HepG2 (cell line): Measurements from ENCODE around the gene SLC25A10. TPM values are rescaled to one million over a fixed set of nuclear protein-coding genes. Genes with fewer than 3 reads are reported as not detected.

ENCODE experiments used
- ADNP ChIP-seq: sonication (generic); formaldehyde crosslinking; IDR thresholded peaks from 2 replicates; pipeline ENCODE4 v1.4.0; 2020; ENCODE audit warnings: missing genetic modification reagents
- ATF4 ChIP-seq, 2 experiments: fragments of 450-650 bp in 1 of 2; sonication (generic) in 1 of 2; formaldehyde crosslinking; IDR thresholded peaks; 2 replicates each; pipeline versions ENCODE4 v1.5.0 to v1.8.0; 2020 to 2022; ENCODE audit warnings: mild to moderate bottlenecking in 1 of 2, missing genetic modification reagents in 1 of 2
- CCDC6 ChIP-seq: sonication (generic); formaldehyde crosslinking; IDR thresholded peaks from 2 replicates; pipeline ENCODE4 v1.8.1; 2022; ENCODE audit warnings: mild to moderate bottlenecking, missing genetic modification reagents, moderate library complexity
- CERS6 ChIP-seq: sonication (generic); formaldehyde crosslinking; IDR thresholded peaks from 2 replicates; pipeline ENCODE4 v1.5.0; 2020; ENCODE audit warnings: missing genetic modification reagents
- DNMT3B ChIP-seq: conservative IDR thresholded peaks from 2 replicates; pipeline ENCODE4 v1.6.1; 2016; ENCODE audit warnings: missing biosample characterization, control low read depth
- FLYWCH1 ChIP-seq: sonication (generic); formaldehyde crosslinking; IDR thresholded peaks from 2 replicates; pipeline ENCODE4 v1.8.1; 2023; ENCODE audit warnings: mild to moderate bottlenecking, missing genetic modification reagents
- FOXA1 ChIP-seq, 2 experiments: fragments of 450-650 bp in 1 of 2; sonication (generic) in 1 of 2; formaldehyde crosslinking in 1 of 2; IDR thresholded peaks; 2 replicates each; pipeline versions ENCODE4 v1.4.0 to v1.6.1; 2016 to 2020; ENCODE audit warnings: missing genetic modification reagents in 1 of 2
- GATAD1 ChIP-seq: IDR thresholded peaks from 2 replicates; pipeline ENCODE4 v1.6.1; 2016; ENCODE audit warnings: missing genetic modification reagents, missing compliant biosample characterization
- GPBP1L1 ChIP-seq: sonication (generic); formaldehyde crosslinking; IDR thresholded peaks from 2 replicates; pipeline ENCODE4 v1.5.0; 2020; ENCODE audit warnings: mild to moderate bottlenecking, missing genetic modification reagents
- IRF9 ChIP-seq: sonication (generic); formaldehyde crosslinking; IDR thresholded peaks from 2 replicates; pipeline ENCODE4 v1.8.0; 2022; ENCODE audit warnings: missing genetic modification reagents, mild to moderate bottlenecking, borderline replicate concordance
- KDM1A ChIP-seq: IDR thresholded peaks from 2 replicates; pipeline ENCODE4 v1.6.1; 2016; ENCODE audit warnings: missing compliant biosample characterization
- KDM3A ChIP-seq: IDR thresholded peaks from 2 replicates; pipeline ENCODE4 v1.6.1; 2018; ENCODE audit warnings: low read depth, missing compliant biosample characterization
- MAF1 ChIP-seq: sonication (generic); formaldehyde crosslinking; IDR thresholded peaks from 2 replicates; pipeline ENCODE4 v1.5.0; 2020; ENCODE audit warnings: missing genetic modification reagents, borderline replicate concordance
- PHF8 ChIP-seq: sonication (generic); formaldehyde crosslinking; IDR thresholded peaks from 2 replicates; pipeline ENCODE4 v1.5.0; 2020; ENCODE audit warnings: missing genetic modification reagents
- RBFOX2 ChIP-seq: fragments of 200-400 bp; formaldehyde crosslinking; IDR thresholded peaks from 2 replicates; pipeline ENCODE4 v1.6.1; 2017; ENCODE audit warnings: low read depth, mild to moderate bottlenecking, low read length
- SMYD3 ChIP-seq: sonication (generic); formaldehyde crosslinking; IDR thresholded peaks from 2 replicates; pipeline ENCODE4 v1.8.1; 2023; ENCODE audit warnings: mild to moderate bottlenecking, missing genetic modification reagents
- TBX2 ChIP-seq: sonication (generic); formaldehyde crosslinking; IDR thresholded peaks from 2 replicates; pipeline ENCODE4 v1.5.0; 2020; ENCODE audit warnings: missing genetic modification reagents, mild to moderate bottlenecking, borderline replicate concordance
- ZBTB34 ChIP-seq: sonication (generic); formaldehyde crosslinking; IDR thresholded peaks from 2 replicates; pipeline ENCODE4 v1.8.0; 2022; ENCODE audit warnings: mild to moderate bottlenecking, missing genetic modification reagents
- ZMYM4 ChIP-seq: sonication (generic); formaldehyde crosslinking; IDR thresholded peaks from 2 replicates; pipeline ENCODE4 v1.8.1; 2023; ENCODE audit warnings: mild to moderate bottlenecking, missing genetic modification reagents
- ZNF264 ChIP-seq: sonication (generic); formaldehyde crosslinking; IDR thresholded peaks from 2 replicates; pipeline ENCODE4 v1.4.0; 2020; ENCODE audit warnings: missing genetic modification reagents
- ZNF333 ChIP-seq: sonication (generic); formaldehyde crosslinking; IDR thresholded peaks from 2 replicates; pipeline ENCODE4 v1.4.0; 2020; ENCODE audit warnings: mild to moderate bottlenecking, missing genetic modification reagents, borderline replicate concordance
- ZNF577 ChIP-seq: sonication (generic); formaldehyde crosslinking; IDR thresholded peaks from 2 replicates; pipeline ENCODE4 v1.4.0; 2020; ENCODE audit warnings: mild to moderate bottlenecking, low read depth, missing genetic modification reagents, borderline replicate concordance
- ZSCAN20 ChIP-seq: sonication (generic); formaldehyde crosslinking; IDR thresholded peaks from 2 replicates; pipeline ENCODE4 v1.4.0; 2020; ENCODE audit warnings: missing genetic modification reagents, mild to moderate bottlenecking, borderline replicate concordance
- ZSCAN31 ChIP-seq: sonication (generic); formaldehyde crosslinking; IDR thresholded peaks from 2 replicates; pipeline ENCODE4 v1.5.0; 2020; ENCODE audit warnings: low read depth, mild to moderate bottlenecking, missing genetic modification reagents
- polyA plus RNA-seq, 8 experiments: library from polyadenylated mRNA; depleted of rRNA in 3 of 8; stranded (reverse) in 7 of 8; unstranded in 1 of 8; fragments of >200 nt; fragmentation: Illumina TruSeq in 4 of 8; extraction: Trizol in 4 of 8; gene quantifications; 2 replicates each; pipeline versions ENCODE4 v1.2.1 to v1.2.3, GENCODE V29; 2011 to 2016; ENCODE audit warnings: low read depth in 4 of 8, missing spikeins in 1 of 8, mixed read lengths in 1 of 8; ENCODE audit not compliant: insufficient read depth in 1 of 8
- total RNA-seq, 5 experiments: library from RNA; depleted of rRNA; stranded (reverse); fragments of >200 nt; fragmentation: Illumina TruSeq; extraction: Trizol; gene quantifications; 2 replicates each; pipeline ENCODE4 v1.2.3, GENCODE V29; 2016; ENCODE audit warnings: low read depth in 1 of 5

SLC25A10 gene
- total and polyA plus RNA-seq, 2 of the 13 experiments (the other 11 are each of a cell fraction or from before 2014, with no cell fraction given): 46.5 to 140 TPM

GRCh38 chr17:81727324-81728031 lies 15.4 kb downstream of the SLC25A10 start (continued):
- TF ChIP-seq RBFOX2 (peak; percentile 73), PHF8 (CRISPR knock-in tag) (peak; percentile 80), KDM1A (peak; percentile 92; the same call in 1 of the 2 replicates), ZMYM4 (CRISPR knock-in tag) (peak; percentile 82; the same call in 1 of the 2 replicates), DNMT3B (CRISPR knock-in tag) (peak; percentile 98), TBX2 (peak; percentile 93), ZSCAN20 (CRISPR knock-in tag) (no peak), SMYD3 (CRISPR knock-in tag) (no peak; the same call in 1 of the 2 replicates), ZNF577 (CRISPR knock-in tag) (peak; percentile 84), GATAD1 (CRISPR knock-in tag) (peak; percentile 84), FLYWCH1 (CRISPR knock-in tag) (peak; percentile 86; the same call in 1 of the 2 replicates), MAF1 (CRISPR knock-in tag) (peak; percentile 80; the same call in 1 of the 2 replicates), ZBTB34 (CRISPR knock-in tag) (no peak), CERS6 (CRISPR knock-in tag) (peak; percentile 92), ZNF333 (CRISPR knock-in tag) (peak; percentile 95), ATF4 (CRISPR knock-in tag; IDR thresholded peaks at IDR 0.05) (peak in 1 of 2 experiments; percentile 89; a peak in 2 of 4 replicates), IRF9 (CRISPR knock-in tag) (peak; percentile 94; the same call in 1 of the 2 replicates), ZNF264 (CRISPR knock-in tag) (peak; percentile 91), ADNP (CRISPR knock-in tag) (peak; percentile 65; the same call in 1 of the 2 replicates), GPBP1L1 (CRISPR knock-in tag) (no peak), ZSCAN31 (CRISPR knock-in tag) (peak; percentile 97), KDM3A (CRISPR knock-in tag) (peak; percentile 90), FOXA1 (IDR thresholded peaks at IDR 0.05) (peak; percentile 59; the same call in 1 of the 2 replicates), FOXA1 (CRISPR knock-in tag; IDR thresholded peaks at IDR 0.05) (peak; percentile 59), CCDC6 (CRISPR knock-in tag) (peak; percentile 99)
